SK-N-SH (cell line): ENCODE measurements around the gene CMYA5. TPM values are rescaled to one million over a fixed set of nuclear protein-coding genes. Genes with fewer than 3 reads are reported as not detected.

Source experiments
- CTCF ChIA-PET: fragments of 300-600, 350-600 bp; formaldehyde crosslinking; extraction: SDS; loops from one replicate; lab custom pipeline; 2021; lab: Yijun Ruan, JAX
- POLR2A ChIA-PET: fragments of 350-600 bp; sonication (Branson Sonifier 250); formaldehyde crosslinking; extraction: SDS; loops from one replicate; lab custom pipeline; 2020; ENCODE audit warnings: antibody characterized with exemption, inconsistent platforms; lab: Yijun Ruan, JAX
- DNase-seq: peaks from one replicate; pipeline ENCODE4 v3.0.0; 2012
- H2AFZ ChIP-seq: fragments of 200-600 bp; sonication (generic); 2 replicates; pipeline ENCODE4 v1.8.1; 2016; ENCODE audit warnings: antibody characterized with exemption, mild to moderate bottlenecking, low read depth
- H3F3A ChIP-seq: fragments of 200-600 bp; sonication (generic); replicated peaks from 2 replicates; pipeline ENCODE3; 2016; ENCODE audit warnings: antibody characterized with exemption, mild to moderate bottlenecking; ENCODE audit not compliant: insufficient read depth
- H3K27ac ChIP-seq, 2 experiments: fragments of 200-500 bp in 1 of 2; fragments of 200-600 bp in 1 of 2; sonication (Bioruptor generic) in 1 of 2; sonication (generic), shearing (Covaris generic) in 1 of 2; 2 replicates each; pipeline versions ENCODE4 v1.5.1 to v1.6.1; 2014 to 2016; ENCODE audit warnings: low read depth in 2 of 2, inconsistent platforms in 1 of 2, low read length in 1 of 2, mild to moderate bottlenecking in 1 of 2, mixed read lengths in 1 of 2
- H3K27me3 ChIP-seq: fragments of 200-600 bp; sonication (generic), shearing (Covaris generic); 2 replicates; pipeline ENCODE4 v1.6.1; 2016; ENCODE audit warnings: mixed run types; ENCODE audit not compliant: insufficient read depth
- H3K36me3 ChIP-seq, 2 experiments: fragments of 200-500 bp in 1 of 2; fragments of 200-600 bp in 1 of 2; sonication (Bioruptor generic) in 1 of 2; sonication (generic) in 1 of 2; replicated peaks in 1 of 2; 2 replicates each; pipeline versions ENCODE3 to v1.5.1; 2014 to 2016; ENCODE audit warnings: low read length in 1 of 2, mild to moderate bottlenecking in 1 of 2; ENCODE audit not compliant: insufficient read depth in 2 of 2, control insufficient read depth in 1 of 2
- H3K4me1 ChIP-seq, 2 experiments: fragments of 200-500 bp in 1 of 2; fragments of 200-600 bp in 1 of 2; sonication (Bioruptor generic) in 1 of 2; sonication (generic), shearing (Covaris generic) in 1 of 2; 2 replicates each; pipeline versions ENCODE4 v1.5.1 to v1.6.1; 2014 to 2016; ENCODE audit warnings: low read depth in 1 of 2, low read length in 1 of 2, mixed run types in 1 of 2; ENCODE audit not compliant: insufficient read depth in 2 of 2, control insufficient read depth in 1 of 2
- H3K4me2 ChIP-seq: fragments of 200-600 bp; sonication (generic), shearing (Covaris generic); 2 replicates; pipeline ENCODE4 v1.6.1; 2017; ENCODE audit warnings: mixed run types
- H3K4me3 ChIP-seq, 2 experiments: fragments of 200-500 bp in 1 of 2; fragments of 200-600 bp in 1 of 2; sonication (Bioruptor generic) in 1 of 2; sonication (generic), shearing (Covaris generic) in 1 of 2; 2 replicates each; pipeline versions ENCODE4 v1.5.1 to v1.8.1; 2014 to 2016; ENCODE audit warnings: low read depth in 2 of 2, inconsistent platforms in 1 of 2, low read length in 1 of 2, mild to moderate bottlenecking in 1 of 2, mixed read lengths in 1 of 2, moderate library complexity in 1 of 2
- H3K79me2 ChIP-seq: fragments of 200-600 bp; sonication (generic); 2 replicates; pipeline ENCODE4 v1.8.1; 2017; ENCODE audit warnings: mild to moderate bottlenecking; ENCODE audit not compliant: insufficient read depth
- H3K9ac ChIP-seq: fragments of 200-600 bp; sonication (generic); 2 replicates; pipeline ENCODE4 v1.6.1; 2017; ENCODE audit warnings: mixed run types
- H3K9me2 ChIP-seq: fragments of 200-600 bp; sonication (generic); 2 replicates; pipeline ENCODE4 v1.6.1; 2017; ENCODE audit warnings: mixed run types
- H3K9me3 ChIP-seq: fragments of 200-600 bp; sonication (generic); 2 replicates; pipeline ENCODE4 v1.6.1; 2017; ENCODE audit warnings: mixed run types, mild to moderate bottlenecking, moderate library complexity
- H4K20me1 ChIP-seq: fragments of 200-600 bp; sonication (generic); 2 replicates; pipeline ENCODE4 v1.6.1; 2017; ENCODE audit warnings: mild to moderate bottlenecking, mixed run types; ENCODE audit not compliant: insufficient read depth
- ELF1 ChIP-seq: IDR thresholded peaks from 2 replicates; pipeline ENCODE4 v1.4.0; 2012
- EP300 ChIP-seq, 2 experiments: IDR thresholded peaks; 2 replicates each; pipeline versions ENCODE4 v1.4.0 to v1.6.1; 2012; ENCODE audit warnings: borderline replicate concordance in 1 of 2, low read depth in 1 of 2, low read length in 1 of 2
- EZH2phosphoT487 ChIP-seq: fragments of 200-600 bp; sonication (generic); IDR thresholded peaks from 2 replicates; pipeline ENCODE4 v1.6.1; 2017; ENCODE audit warnings: low read depth, mixed run types, mild to moderate bottlenecking, antibody characterized with exemption, moderate library complexity, borderline replicate concordance
- FOSL2 ChIP-seq: IDR thresholded peaks from 2 replicates; pipeline ENCODE4 v1.4.0; 2012; ENCODE audit warnings: low read depth, mild to moderate bottlenecking, moderate library complexity, borderline replicate concordance
- FOXJ3 ChIP-seq: sonication (generic); formaldehyde crosslinking; IDR thresholded peaks from 2 replicates; pipeline ENCODE4 v1.5.1; 2020; ENCODE audit warnings: mild to moderate bottlenecking, missing genetic modification reagents
- GABPA ChIP-seq: IDR thresholded peaks from 2 replicates; pipeline ENCODE4 v1.4.0; 2012; ENCODE audit warnings: low read depth, mild to moderate bottlenecking
- JUND ChIP-seq: IDR thresholded peaks from 2 replicates; pipeline ENCODE4 v1.4.0; 2012
- MXI1 ChIP-seq: IDR thresholded peaks from 2 replicates; pipeline ENCODE4 v1.6.1; 2012; ENCODE audit warnings: mild to moderate bottlenecking, low read depth, low read length, improper control_type of control experiment
- NRF1 ChIP-seq: IDR thresholded peaks from 2 replicates; pipeline ENCODE4 v1.6.1; 2012; ENCODE audit warnings: low read depth, mild to moderate bottlenecking, low read length
- PBX3 ChIP-seq: IDR thresholded peaks from 2 replicates; pipeline ENCODE4; 2012
- RCOR1 ChIP-seq: fragments of 150-350 bp; IDR thresholded peaks from 2 replicates; pipeline ENCODE4 v1.6.1; 2017; ENCODE audit warnings: antibody characterized with exemption, low read length
- REST ChIP-seq: IDR thresholded peaks from 2 replicates; pipeline ENCODE4 v1.6.1; 2012; ENCODE audit warnings: mild to moderate bottlenecking, low read depth, low read length, moderate library complexity
- RFX5 ChIP-seq: IDR thresholded peaks from 2 replicates; pipeline ENCODE4 v1.6.1; 2012; ENCODE audit warnings: mild to moderate bottlenecking, improper control_type of control experiment, low read length
- RXRA ChIP-seq: IDR thresholded peaks from 2 replicates; pipeline ENCODE4 v1.4.0; 2012; ENCODE audit warnings: low read depth, mild to moderate bottlenecking, borderline replicate concordance
- SIN3A ChIP-seq: IDR thresholded peaks from 2 replicates; pipeline ENCODE4 v1.6.1; 2012; ENCODE audit warnings: low read depth, mild to moderate bottlenecking, low read length, moderate library complexity, borderline replicate concordance
- SMC3 ChIP-seq: IDR thresholded peaks from 2 replicates; pipeline ENCODE4 v1.6.1; 2012; ENCODE audit warnings: low read depth, low read length, improper control_type of control experiment
- TAF1 ChIP-seq: IDR thresholded peaks from 2 replicates; pipeline ENCODE4 v1.6.1; 2012; ENCODE audit warnings: low read depth, mild to moderate bottlenecking, low read length, moderate library complexity, borderline replicate concordance
- TCF12 ChIP-seq: IDR thresholded peaks from 2 replicates; pipeline ENCODE4 v1.4.0; 2012
- ZBTB33 ChIP-seq: IDR thresholded peaks from 2 replicates; pipeline ENCODE4 v1.4.0; 2012; ENCODE audit warnings: low read depth, borderline replicate concordance
- polyA plus RNA-seq, 3 experiments: library from polyadenylated mRNA; depleted of rRNA; stranded (reverse); fragments of >200 nt; gene quantifications; 2 replicates each; pipeline ENCODE4 v1.2.3, GENCODE V29; 2012

The CMYA5 gene
- polyA plus RNA-seq, 1 of the 3 experiments (the other 2 are of a cell fraction), result 0.12 TPM

- TF ChIP-seq ELF1 (no peak), FOSL2 (no peak), FOXJ3 (CRISPR knock-in tag) (no peak), SIN3A (no peak)
Observed at GRCh38 chr5:79703381-79703645, 13.7 kb downstream of the CMYA5 start (continued).

- H2AFZ ChIP-seq, result no peak overlapping the region
- no peaks in the 10 kb centered on the region for H3K4me1 ChIP-seq
- no peaks in the 10 kb centered on the region for H3K36me3 ChIP-seq
- no peaks in the 10 kb centered on the region for H3K27me3 ChIP-seq
- H3K4me2 ChIP-seq, result no peak overlapping the region
- H3K9me3 ChIP-seq, result no peaks in the 10 kb centered on the region
- TF ChIP-seq RXRA (no peak), REST (no peak), JUND (no peak), TCF12 (no peak), SMC3 (no peak), TAF1 (no peak), MXI1 (no peak), EZH2phosphoT487 (no peak), GABPA (no peak), PBX3 (no peak), NRF1 (no peak), RFX5 (no peak), SIN3A (no peak), RCOR1 (no peak), EP300 (IDR thresholded peaks at IDR 0.05; ENCODE audit: borderline replicate concordance in 1 of 2, low read depth in 1 of 2, low read length in 1 of 2) (no peak), ZBTB33 (no peak)
- ChIA-PET CTCF (interaction anchor here (1.0 to 3.4 kb wide), 3 partner anchors 70 to 379 kb away, joined by 4 to 21 read pairs (median 6); no protein-coding TSS in a partner anchor), POLR2A (no interaction called here)
- no peaks in the 10 kb centered on the region for H3F3A ChIP-seq
- no peak for DNase-seq
- no peak overlapping the region for H3K9ac ChIP-seq
- no peak overlapping the region for H3K4me3 ChIP-seq
- no peak overlapping the region for H3K27ac ChIP-seq
- no peaks in the 10 kb centered on the region for H3K9me2 ChIP-seq
- H4K20me1 ChIP-seq, result no peaks in the 10 kb centered on the region
- no peaks in the 10 kb centered on the region for H3K79me2 ChIP-seq
Observed at GRCh38 chr5:79704553-79704952, 14.9 kb downstream of the CMYA5 start.
